Activated CD4-positive, alpha-beta T cell treated with anti-CD3 and anti-CD28 coated beads, Interleukin-2, amount 50 U/mL, for 16 hours (primary cell): Measurements from ENCODE around the gene PLCG1.
"Not testable (repeated sequence)": the region's sequence is repeated elsewhere in the genome, so short reads cannot be mapped to it uniquely, and the experiment has no call there.

Experiments
- DNase-seq: peaks from one replicate; pipeline ENCODE4 v3.0.0-alpha.2; 2020

The PLCG1 gene

GRCh38 chr20:41125530-41126457 is 11.5 kb upstream of the PLCG1 start:
- DNase-seq = no peak

- no peak for DNase-seq
These were observed 10.6 kb upstream of the PLCG1 start for GRCh38 chr20:41126719-41127118.

GRCh38 chr20:41128317-41128716 is 9.0 kb upstream of the PLCG1 start:
- not testable (repeated sequence) for DNase-seq

GRCh38 chr20:41131594-41132387 is 5.6 kb upstream of the PLCG1 start:
- DNase-seq = no peak

GRCh38 chr20:41132388-41132775 is 5.0 kb upstream of the PLCG1 start:
- not testable (repeated sequence) for DNase-seq

- peak; percentile 51 for DNase-seq
These were observed 3.5 kb upstream of the PLCG1 start for GRCh38 chr20:41133709-41134361.

GRCh38 chr20:41134362-41135186 is 2.8 kb upstream of the PLCG1 start:
- no peak for DNase-seq

- DNase-seq = peak; percentile 68
These were observed 2.0 kb upstream of the PLCG1 start for GRCh38 chr20:41135187-41135887.

GRCh38 chr20:41135888-41136679 is 1.3 kb upstream of the PLCG1 start:
- DNase-seq = no peak

GRCh38 chr20:41137614-41138474 is 501 bp downstream of the PLCG1 start:
- DNase-seq = peak; percentile 63

GRCh38 chr20:41138475-41139226 is 1.3 kb downstream of the PLCG1 start:
- DNase-seq = peak; percentile 66

- DNase-seq = no peak
These were observed 2.1 kb downstream of the PLCG1 start for GRCh38 chr20:41139227-41140093.

- DNase-seq = peak; percentile 27
These were observed 3.1 kb downstream of the PLCG1 start for GRCh38 chr20:41140226-41141133.

- DNase-seq = no peak
These were observed 3.9 kb downstream of the PLCG1 start for GRCh38 chr20:41141153-41141815.

- no peak for DNase-seq
These were observed 4.9 kb downstream of the PLCG1 start for GRCh38 chr20:41142245-41142644.

GRCh38 chr20:41142919-41143318 is 5.6 kb downstream of the PLCG1 start:
- peak; percentile 71 for DNase-seq
